A549 (cell line): ENCODE results near the gene MMP15.

Experiments
- CTCF ChIP-seq: fragments of >200 bp; sonication (Bioruptor Twin); formaldehyde crosslinking; IDR thresholded peaks from 3 replicates; pipeline ENCODE4 v1.5.1; 2016
- EHMT2 ChIP-seq: fragments of 200-600 bp; sonication (generic); IDR thresholded peaks from 2 replicates; pipeline ENCODE4 v1.6.1; 2016; ENCODE audit warnings: antibody characterized with exemption, low read depth, mild to moderate bottlenecking, moderate library complexity
- EP300 ChIP-seq, 2 experiments: fragments of >200 bp; sonication (Bioruptor Twin); formaldehyde crosslinking; IDR thresholded peaks; 2 replicates in 1 of 2; 3 replicates in 1 of 2; pipeline ENCODE4 v1.6.1; 2016 to 2017
- KDM1A ChIP-seq: fragments of 200-600 bp; sonication (generic); IDR thresholded peaks from 2 replicates; pipeline ENCODE4 v1.6.1; 2016; ENCODE audit warnings: low read depth, mild to moderate bottlenecking
- POLR2AphosphoS2 ChIP-seq: conservative IDR thresholded peaks from 2 replicates; pipeline ENCODE4 v1.6.1; 2012; ENCODE audit warnings: low read length, improper control_type of control experiment, inconsistent platforms
- RAD21 ChIP-seq, 2 experiments: fragments of >200 bp in 1 of 2; sonication (Bioruptor Twin) in 1 of 2; formaldehyde crosslinking in 1 of 2; IDR thresholded peaks in 1 of 2; conservative IDR thresholded peaks in 1 of 2; 2 replicates in 1 of 2; 3 replicates in 1 of 2; pipeline ENCODE4 v1.6.1; 2012 to 2018; ENCODE audit warnings: inconsistent platforms in 1 of 2
- REST ChIP-seq: fragments of 200-600 bp; sonication (generic); IDR thresholded peaks from 2 replicates; pipeline ENCODE4 v1.6.1; 2016; ENCODE audit warnings: antibody characterized with exemption, mild to moderate bottlenecking, moderate library complexity
- TF ChIP-seq, protein P1 (sequence below): fragments of 450-650 bp; IDR thresholded peaks from 2 replicates; pipeline ENCODE4 v1.6.1; 2014; ENCODE audit warnings: antibody characterized with exemption

- TF ChIP-seq POLR2AphosphoS2 (no peak), CTCF (no peak), EHMT2 (no peak), RAD21 (conservative IDR thresholded peaks at IDR 0.05 in 1 of 2, IDR thresholded peaks at IDR 0.05 in 1 of 2) (no peak), REST (no peak), EP300 (IDR thresholded peaks at IDR 0.05) (no peak), KDM1A (no peak)
- TF ChIP-seq, protein P1, sequence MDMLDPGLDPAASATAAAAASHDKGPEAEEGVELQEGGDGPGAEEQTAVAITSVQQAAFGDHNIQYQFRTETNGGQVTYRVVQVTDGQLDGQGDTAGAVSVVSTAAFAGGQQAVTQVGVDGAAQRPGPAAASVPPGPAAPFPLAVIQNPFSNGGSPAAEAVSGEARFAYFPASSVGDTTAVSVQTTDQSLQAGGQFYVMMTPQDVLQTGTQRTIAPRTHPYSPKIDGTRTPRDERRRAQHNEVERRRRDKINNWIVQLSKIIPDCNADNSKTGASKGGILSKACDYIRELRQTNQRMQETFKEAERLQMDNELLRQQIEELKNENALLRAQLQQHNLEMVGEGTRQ: no peak
Measured at GRCh38 chr16:58086381-58087208, 61.0 kb downstream of the MMP15 start.
